Mesenchymal stem cell (in vitro differentiated cells and primary cell): ENCODE measurements around the gene CLDND2.

ENCODE experiments used
- DNase-seq: peaks from one replicate; pipeline ENCODE4 v3.0.0-alpha.2; 2013
- H2AFZ ChIP-seq: one replicate; pipeline ENCODE4 v1.6.1; 2013; ENCODE audit warnings: low read depth, mild to moderate bottlenecking, control low read depth, inconsistent platforms, low read length, moderate library complexity
- H2AK5ac ChIP-seq: 2 replicates; pipeline ENCODE4 v1.6.1; 2013; ENCODE audit warnings: low read length, moderate library complexity, mild to moderate bottlenecking, inconsistent platforms; ENCODE audit not compliant: severe bottlenecking
- H2BK120ac ChIP-seq: one replicate; pipeline ENCODE4 v1.6.1; 2013; ENCODE audit warnings: low read depth, mild to moderate bottlenecking, inconsistent platforms, low read length, moderate library complexity
- H2BK12ac ChIP-seq, 2 experiments: one replicate each; pipeline ENCODE4 v1.6.1; 2013; ENCODE audit warnings: inconsistent platforms in 2 of 2, low read length in 2 of 2, mild to moderate bottlenecking in 2 of 2, moderate library complexity in 2 of 2, control low read depth in 1 of 2
- H2BK15ac ChIP-seq: one replicate; pipeline ENCODE4 v1.6.1; 2013; ENCODE audit warnings: mild to moderate bottlenecking, low read depth, inconsistent platforms; ENCODE audit not compliant: poor library complexity, severe bottlenecking
- H2BK5ac ChIP-seq: 2 replicates; pipeline ENCODE4 v1.6.1; 2013; ENCODE audit warnings: low read depth, mild to moderate bottlenecking, low read length, control low read depth, inconsistent platforms; ENCODE audit not compliant: poor library complexity, severe bottlenecking
- H3K14ac ChIP-seq, 2 experiments: one replicate each; pipeline ENCODE4 v1.6.1; 2013; ENCODE audit warnings: inconsistent platforms in 2 of 2, low read length in 2 of 2, control low read depth in 1 of 2, mild to moderate bottlenecking in 1 of 2, moderate library complexity in 1 of 2
- H3K18ac ChIP-seq, 2 experiments: one replicate each; pipeline ENCODE4 v1.6.1; 2013; ENCODE audit warnings: inconsistent platforms in 2 of 2, low read length in 2 of 2, control low read depth in 1 of 2, low read depth in 1 of 2, mild to moderate bottlenecking in 1 of 2
- H3K23ac ChIP-seq, 2 experiments: one replicate each; pipeline ENCODE4 v1.6.1; 2013; ENCODE audit warnings: inconsistent platforms in 2 of 2, low read length in 2 of 2, mild to moderate bottlenecking in 2 of 2, moderate library complexity in 2 of 2, control low read depth in 1 of 2
- H3K27ac ChIP-seq: 2 replicates; pipeline ENCODE4 v1.5.1; 2013; ENCODE audit warnings: mild to moderate bottlenecking, moderate library complexity, low read length, control low read depth, inconsistent platforms; ENCODE audit not compliant: poor library complexity, severe bottlenecking
- H3K27me3 ChIP-seq, 2 experiments: 2 replicates each; pipeline versions ENCODE4 v1.6.1 to v1.7.0; 2013; ENCODE audit warnings: low read length in 2 of 2, mild to moderate bottlenecking in 2 of 2, moderate library complexity in 2 of 2, control low read depth in 1 of 2, inconsistent platforms in 1 of 2; ENCODE audit not compliant: control insufficient read depth in 1 of 2, insufficient read depth in 1 of 2
- H3K36me3 ChIP-seq, 2 experiments: 2 replicates each; pipeline versions ENCODE4 v1.6.1 to v1.7.0; 2013; ENCODE audit warnings: low read length in 2 of 2, control low read depth in 1 of 2, inconsistent platforms in 1 of 2, low read depth in 1 of 2, mild to moderate bottlenecking in 1 of 2; ENCODE audit not compliant: insufficient read depth in 2 of 2, control insufficient read depth in 1 of 2
- H3K4ac ChIP-seq, 2 experiments: one replicate each; pipeline ENCODE4 v1.6.1; 2013; ENCODE audit warnings: inconsistent platforms in 2 of 2, low read length in 2 of 2, mild to moderate bottlenecking in 2 of 2, moderate library complexity in 2 of 2, control low read depth in 1 of 2, low read depth in 1 of 2
- H3K4me1 ChIP-seq: 2 replicates; pipeline ENCODE4 v1.6.1; 2013; ENCODE audit warnings: low read depth, low read length, control low read depth; ENCODE audit not compliant: control insufficient read depth, insufficient read depth
- H3K4me2 ChIP-seq: 2 replicates; pipeline ENCODE4 v1.6.1; 2013; ENCODE audit warnings: low read length, mild to moderate bottlenecking, inconsistent platforms; ENCODE audit not compliant: poor library complexity, severe bottlenecking
- H3K4me3 ChIP-seq, 2 experiments: 2 replicates each; pipeline versions ENCODE4 v1.5.1 to v1.7.0; 2013; ENCODE audit warnings: low read length in 2 of 2, mild to moderate bottlenecking in 2 of 2, control low read depth in 1 of 2, low read depth in 1 of 2; ENCODE audit not compliant: insufficient read depth in 1 of 2
- H3K79me1 ChIP-seq: replicated peaks from 2 replicates; pipeline ENCODE4 v1.6.1; 2013; ENCODE audit warnings: mild to moderate bottlenecking, control low read depth, low read length, inconsistent platforms; ENCODE audit not compliant: poor library complexity, severe bottlenecking
- H3K9ac ChIP-seq: 2 replicates; pipeline ENCODE4 v1.7.0; 2013; ENCODE audit warnings: mild to moderate bottlenecking, low read length, moderate library complexity
- H3K9me3 ChIP-seq: 2 replicates; pipeline ENCODE4 v1.7.0; 2013; ENCODE audit warnings: mild to moderate bottlenecking, low read length; ENCODE audit not compliant: control insufficient read depth
- H4K8ac ChIP-seq: one replicate; pipeline ENCODE4 v1.6.1; 2013; ENCODE audit warnings: inconsistent platforms, mild to moderate bottlenecking, low read length, moderate library complexity
- H4K91ac ChIP-seq: one replicate; pipeline ENCODE4 v1.6.1; 2013; ENCODE audit warnings: mild to moderate bottlenecking, low read length, inconsistent platforms
- WGBS: methylation state at CpG from one replicate; pipeline ENCODE4 v1.1.7; 2013; ENCODE audit warnings: mixed read lengths; 5-methylcytosine and 5-hydroxymethylcytosine counted together

Gene CLDND2

GRCh38 chr19:51339313-51339686 is 29.5 kb downstream of the CLDND2 start:
- peak overlapping the region; percentile 51 for H2BK5ac ChIP-seq
- no peak overlapping the region for H4K91ac ChIP-seq
- H3K79me1 ChIP-seq: no peaks in the 10 kb centered on the region
- 2% methylated on average over 10 of the region's 10 CpGs for WGBS
- H3K14ac ChIP-seq: no peak overlapping the region
- peak overlapping the region; percentile 69 for H3K9ac ChIP-seq
- peak overlapping the region; percentile 80 to 82 for H3K4me3 ChIP-seq
- peaks cover 0 to 3% of the 10 kb centered on the region in 2 experiments for H3K27me3 ChIP-seq
- no peak overlapping the region for H3K4ac ChIP-seq
- H2AK5ac ChIP-seq: no peak overlapping the region
- peak overlapping the region; percentile 5 to 28 for H3K18ac ChIP-seq
- peak overlapping the region; percentile 67 for H2BK15ac ChIP-seq
- peak overlapping the region in 1 of 2 experiments; percentile 34 for H2BK12ac ChIP-seq
- H3K27ac ChIP-seq: peak overlapping the region; percentile 77
- H4K8ac ChIP-seq: peak overlapping the region; percentile 12
- peak overlapping the region in 1 of 2 experiments; percentile 31 for H3K23ac ChIP-seq
- peak overlapping the region; percentile 97 for H3K4me2 ChIP-seq
- DNase-seq: no peak
- no peaks in the 10 kb centered on the region for H3K9me3 ChIP-seq
- peak overlapping the region; percentile 64 for H2BK120ac ChIP-seq
- H2AFZ ChIP-seq: peak overlapping the region; percentile 79
- H3K4me1 ChIP-seq: peaks cover 16% of the 10 kb centered on the region
- H3K36me3 ChIP-seq: peaks cover 0 to 6% of the 10 kb centered on the region in 2 experiments

GRCh38 chr19:51338563-51339312 is 30.1 kb downstream of the CLDND2 start:
- H3K18ac ChIP-seq: peak overlapping the region in 1 of 2 experiments; percentile 47
- H3K36me3 ChIP-seq: peaks cover 0 to 3% of the 10 kb centered on the region in 2 experiments
- H3K27ac ChIP-seq: peak overlapping the region; percentile 77
- peak overlapping the region; percentile 79 for H2AFZ ChIP-seq
- H2BK120ac ChIP-seq: peak overlapping the region; percentile 64
- H4K8ac ChIP-seq: peak overlapping the region; percentile 57
- H2AK5ac ChIP-seq: no peak overlapping the region
- H3K14ac ChIP-seq: no peak overlapping the region
- WGBS: 9% methylated on average over 40 of the region's 43 CpGs
- H3K4me2 ChIP-seq: peak overlapping the region; percentile 97
- peak; percentile 90 for DNase-seq
- peak overlapping the region; percentile 80 to 82 for H3K4me3 ChIP-seq
- H2BK5ac ChIP-seq: peak overlapping the region; percentile 51
- no peak overlapping the region for H3K4ac ChIP-seq
- no peaks in the 10 kb centered on the region for H3K79me1 ChIP-seq
- H4K91ac ChIP-seq: no peak overlapping the region
- peaks cover 16% of the 10 kb centered on the region for H3K4me1 ChIP-seq
- no peaks in the 10 kb centered on the region for H3K9me3 ChIP-seq
- peak overlapping the region in 1 of 2 experiments; percentile 34 for H2BK12ac ChIP-seq
- H3K27me3 ChIP-seq: peaks cover 0 to 3% of the 10 kb centered on the region in 2 experiments
- H2BK15ac ChIP-seq: peak overlapping the region; percentile 98
- H3K9ac ChIP-seq: peak overlapping the region; percentile 69
- no peak overlapping the region for H3K23ac ChIP-seq

GRCh38 chr19:51337861-51338562 is 30.8 kb downstream of the CLDND2 start:
- Histone ChIP-seq H3K4ac (no peak overlapping the region), H3K79me1 (no peaks in the 10 kb centered on the region), H3K27ac (no peak overlapping the region), H3K4me3 (no peak overlapping the region), H3K23ac (no peak overlapping the region), H3K4me2 (peak overlapping the region; percentile 97), H2BK15ac (no peak overlapping the region), H3K27me3 (peaks cover 0 to 3% of the 10 kb centered on the region in 2 experiments), H3K9me3 (no peaks in the 10 kb centered on the region), H3K4me1 (peaks cover 16% of the 10 kb centered on the region), H2BK120ac (no peak overlapping the region), H3K18ac (no peak overlapping the region), H2AFZ (no peak overlapping the region), H2BK5ac (no peak overlapping the region), H2AK5ac (no peak overlapping the region), H3K14ac (no peak overlapping the region), H3K36me3 (peaks cover 0 to 3% of the 10 kb centered on the region in 2 experiments), H3K9ac (peak overlapping the region; percentile 69), H4K91ac (no peak overlapping the region), H4K8ac (no peak overlapping the region), H2BK12ac (no peak overlapping the region)
- WGBS: 86% methylated on average over 19 of the region's 19 CpGs
- no peak for DNase-seq
